Hepatocyte (in vitro differentiated cells): Measurements from ENCODE around the gene NME8. TPM values are rescaled to one million over a fixed set of nuclear protein-coding genes. Genes with fewer than 3 reads are reported as not detected.
A peak's percentile ranks its signal among the peaks of the same experiment; 100 is the strongest.

ENCODE experiments used
- DNase-seq: peaks from one replicate; pipeline ENCODE4 v3.0.0-alpha.2; 2016; ENCODE audit warnings: low spot score
- H2AFZ ChIP-seq: fragments of 200-600 bp; sonication (generic); 2 replicates; pipeline ENCODE4 v1.6.0; 2016; ENCODE audit warnings: antibody characterized with exemption, mild to moderate bottlenecking
- H3K27ac ChIP-seq: fragments of 200-600 bp; sonication (generic); 2 replicates; pipeline ENCODE4 v1.5.1; 2016; ENCODE audit warnings: mild to moderate bottlenecking
- H3K27me3 ChIP-seq: fragments of 200-600 bp; sonication (generic); 2 replicates; pipeline ENCODE4 v1.6.1; 2016
- H3K36me3 ChIP-seq: fragments of 200-600 bp; sonication (generic); replicated peaks from 2 replicates; pipeline ENCODE4 v1.5.1; 2016; ENCODE audit warnings: low read depth; ENCODE audit not compliant: insufficient read depth
- H3K4me1 ChIP-seq: fragments of 200-600 bp; sonication (generic); 2 replicates; pipeline ENCODE4 v1.5.1; 2016; ENCODE audit warnings: mild to moderate bottlenecking, moderate library complexity; ENCODE audit not compliant: insufficient read depth
- H3K4me2 ChIP-seq: fragments of 200-600 bp; sonication (generic); 2 replicates; pipeline ENCODE4 v1.6.0; 2016
- H3K4me3 ChIP-seq: fragments of 200-600 bp; sonication (generic); 2 replicates; pipeline ENCODE4 v1.5.1; 2016; ENCODE audit warnings: mild to moderate bottlenecking
- H3K79me2 ChIP-seq: fragments of 200-600 bp; sonication (generic); 2 replicates; pipeline ENCODE4 v1.6.0; 2017; ENCODE audit warnings: mild to moderate bottlenecking
- H3K9me2 ChIP-seq: fragments of 200-600 bp; sonication (generic); replicated peaks from 2 replicates; pipeline ENCODE4 v1.6.0; 2017; ENCODE audit warnings: mild to moderate bottlenecking; ENCODE audit not compliant: insufficient read depth
- H3K9me3 ChIP-seq: fragments of 200-600 bp; sonication (generic); 2 replicates; pipeline ENCODE4 v1.5.1; 2016; ENCODE audit warnings: low read depth, mild to moderate bottlenecking
- H4K20me1 ChIP-seq: fragments of 200-600 bp; sonication (generic); 2 replicates; pipeline ENCODE4 v1.6.0; 2016; ENCODE audit warnings: mild to moderate bottlenecking; ENCODE audit not compliant: insufficient read depth, poor library complexity, severe bottlenecking
- CTCF ChIP-seq: fragments of 200-600 bp; sonication (generic); IDR thresholded peaks from 2 replicates; pipeline ENCODE4 v1.5.1; 2016; ENCODE audit warnings: antibody characterized with exemption, mild to moderate bottlenecking; ENCODE audit not compliant: poor library complexity
- EZH2 ChIP-seq: fragments of 200-600 bp; sonication (generic); IDR thresholded peaks from 2 replicates; pipeline ENCODE4 v1.6.1; 2016; ENCODE audit warnings: antibody characterized with exemption, mild to moderate bottlenecking, borderline replicate concordance
- EZH2phosphoT487 ChIP-seq: fragments of 200-600 bp; sonication (generic); IDR thresholded peaks from one replicate; pipeline ENCODE4 v1.6.1; 2018; ENCODE audit warnings: antibody characterized with exemption, mild to moderate bottlenecking, low read depth, moderate library complexity; ENCODE audit not compliant: unreplicated experiment, severe bottlenecking
- WGBS: methylation state at CpG from one replicate; pipeline ENCODE4 v1.1.6; 2016; ENCODE audit warnings: low lambda C conversion rate; ENCODE audit errors: missing lambda C conversion rate; 5-methylcytosine and 5-hydroxymethylcytosine counted together
- polyA plus RNA-seq: library from polyadenylated mRNA; unstranded; fragments of >200 nt; fragmentation: Nextera tagmentation; extraction: Ambion mirVana; gene quantifications from 2 replicates; pipeline ENCODE4 v1.2.1, GENCODE V29; 2016
- total RNA-seq: library from RNA; depleted of rRNA; stranded (reverse); fragments of >200 nt; gene quantifications from 2 replicates; pipeline ENCODE4 v1.2.3, GENCODE V29; 2014

The NME8 gene
- total and polyA plus RNA-seq, 2 experiments from 2014 or later: not detected

- Histone ChIP-seq H3K4me3 (peak overlapping the region; percentile 48), H2AFZ (peak overlapping the region; percentile 90), H3K36me3 (no peaks in the 10 kb centered on the region), H3K4me2 (peak overlapping the region; percentile 97), H3K9me2 (no peaks in the 10 kb centered on the region), H3K27ac (peak overlapping the region; percentile 37), H4K20me1 (no peaks in the 10 kb centered on the region), H3K4me1 (no peaks in the 10 kb centered on the region), H3K27me3 (peaks cover 51% of the 10 kb centered on the region), H3K9me3 (no peaks in the 10 kb centered on the region), H3K79me2 (no peaks in the 10 kb centered on the region)
- DNase-seq: peak; percentile 63
- TF ChIP-seq CTCF (no peak), EZH2phosphoT487 (no peak), EZH2 (no peak)
- 1% methylated on average over 61 of the region's 63 CpGs for WGBS
These were observed 72.7 kb downstream of the NME8 start for GRCh38 chr7:37920849-37921805.

- WGBS: 72% methylated on average over 4 of the region's 4 CpGs
- H3K4me3 ChIP-seq: no peak overlapping the region
- H3K27ac ChIP-seq: no peak overlapping the region
These were observed 73.5 kb downstream of the NME8 start for GRCh38 chr7:37921876-37922275.

GRCh38 chr7:37923996-37924395 lies 75.6 kb downstream of the NME8 start:
- no peak overlapping the region for H2AFZ ChIP-seq
- H3K4me1 ChIP-seq: no peaks in the 10 kb centered on the region
- no peaks in the 10 kb centered on the region for H3K9me2 ChIP-seq
- WGBS: 87% methylated on average over 1 of the region's 1 CpG
- H3K4me2 ChIP-seq: no peak overlapping the region
- no peaks in the 10 kb centered on the region for H3K79me2 ChIP-seq
- H3K9me3 ChIP-seq: no peaks in the 10 kb centered on the region
- DNase-seq: no peak
- H3K27ac ChIP-seq: no peak overlapping the region
- no peaks in the 10 kb centered on the region for H4K20me1 ChIP-seq
- H3K4me3 ChIP-seq: no peak overlapping the region
- H3K27me3 ChIP-seq: peaks cover 27% of the 10 kb centered on the region
- TF ChIP-seq EZH2phosphoT487: no peak
- TF ChIP-seq CTCF: no peak
- TF ChIP-seq EZH2: no peak
- H3K36me3 ChIP-seq: no peaks in the 10 kb centered on the region

More at GRCh38 chr7:37921876-37922275, 73.5 kb downstream of the NME8 start:
- Histone ChIP-seq H3K4me2 (peak overlapping the region; percentile 97), H3K36me3 (no peaks in the 10 kb centered on the region), H3K4me1 (no peaks in the 10 kb centered on the region), H4K20me1 (no peaks in the 10 kb centered on the region), H3K79me2 (no peaks in the 10 kb centered on the region), H3K9me3 (no peaks in the 10 kb centered on the region), H2AFZ (no peak overlapping the region), H3K9me2 (no peaks in the 10 kb centered on the region), H3K27me3 (peaks cover 44% of the 10 kb centered on the region)
- TF ChIP-seq EZH2phosphoT487: no peak
- TF ChIP-seq CTCF: no peak
- DNase-seq: no peak
